SK-N-MC (cell line): Measurements from ENCODE around the gene MED27.
A peak's percentile ranks its signal among the peaks of the same experiment; 100 is the strongest.

Source experiments
- DNase-seq: peaks from one replicate; pipeline ENCODE4 v3.0.0-alpha.2; 2011; ENCODE audit warnings: low read depth, low spot score
- H3K27ac ChIP-seq: fragments of 200-600 bp; sonication (generic); 2 replicates; pipeline ENCODE4 v1.5.1; 2016; ENCODE audit warnings: mixed run types
- H3K36me3 ChIP-seq: fragments of 200-600 bp; sonication (generic); 2 replicates; pipeline ENCODE4 v1.6.1; 2017; ENCODE audit warnings: antibody characterized with exemption, low read length, mixed read lengths; ENCODE audit not compliant: insufficient read depth
- H3K4me3 ChIP-seq: fragments of 200-600 bp; sonication (generic); 2 replicates; pipeline ENCODE4 v1.5.1; 2016
- H3K9ac ChIP-seq: fragments of 200-600 bp; sonication (generic); 2 replicates; pipeline ENCODE4 v1.8.0; 2017; ENCODE audit warnings: mixed run types, mixed read lengths; ENCODE audit not compliant: insufficient read length
- H3K9me3 ChIP-seq: fragments of 200-600 bp; sonication (generic); 2 replicates; pipeline ENCODE4 v1.6.1; 2017; ENCODE audit warnings: low read depth, mild to moderate bottlenecking, antibody characterized with exemption, low read length, moderate library complexity, mixed read lengths
- EZH2 ChIP-seq: fragments of 200-600 bp; sonication (generic); IDR thresholded peaks from one replicate; pipeline ENCODE4 v1.6.1; 2017; ENCODE audit warnings: antibody characterized with exemption
- FOXP2 ChIP-seq: optimal IDR thresholded peaks from 2 replicates; pipeline ENCODE3; 2011; ENCODE audit warnings: mild to moderate bottlenecking, moderate library complexity; ENCODE audit not compliant: insufficient read depth; ENCODE audit errors: extremely low read length, control extremely low read depth
- POLR2AphosphoS5 ChIP-seq: IDR thresholded peaks from 2 replicates; pipeline ENCODE4 v1.6.1; 2012; ENCODE audit warnings: mild to moderate bottlenecking, low read depth, low read length, borderline replicate concordance

The MED27 gene

GRCh38 chr9:131969469-131969989 is 110.1 kb downstream of the MED27 start:
- Histone ChIP-seq H3K9ac (no peak overlapping the region), H3K4me3 (no peak overlapping the region), H3K9me3 (no peaks in the 10 kb centered on the region), H3K27ac (no peak overlapping the region), H3K36me3 (no peaks in the 10 kb centered on the region)
- TF ChIP-seq EZH2 (no peak), POLR2AphosphoS5 (no peak), FOXP2 (no peak)
- no peak for DNase-seq

- H3K27ac ChIP-seq, result no peak overlapping the region
- H3K9me3 ChIP-seq, result no peaks in the 10 kb centered on the region
- no peaks in the 10 kb centered on the region for H3K36me3 ChIP-seq
- DNase-seq, result no peak
- no peak overlapping the region for H3K4me3 ChIP-seq
- no peak for TF ChIP-seq EZH2
- TF ChIP-seq POLR2AphosphoS5, result no peak
- no peak for TF ChIP-seq FOXP2
- H3K9ac ChIP-seq, result no peak overlapping the region
Observed at GRCh38 chr9:131968632-131969031, 111.0 kb downstream of the MED27 start.

- no peak for DNase-seq
- no peak for TF ChIP-seq POLR2AphosphoS5
- no peak for TF ChIP-seq EZH2
- no peak for TF ChIP-seq FOXP2
- no peak overlapping the region for H3K27ac ChIP-seq
- no peak overlapping the region for H3K4me3 ChIP-seq
- H3K36me3 ChIP-seq, result no peaks in the 10 kb centered on the region
- H3K9ac ChIP-seq, result no peak overlapping the region
- no peaks in the 10 kb centered on the region for H3K9me3 ChIP-seq
Observed at GRCh38 chr9:131965841-131966240, 113.8 kb downstream of the MED27 start.

GRCh38 chr9:131965103-131965502 is 114.6 kb downstream of the MED27 start:
- TF ChIP-seq EZH2, result no peak
- no peak for TF ChIP-seq POLR2AphosphoS5
- TF ChIP-seq FOXP2, result no peak
- no peak for DNase-seq
- Histone ChIP-seq H3K4me3 (no peak overlapping the region), H3K27ac (no peak overlapping the region), H3K36me3 (no peaks in the 10 kb centered on the region), H3K9ac (no peak overlapping the region), H3K9me3 (no peaks in the 10 kb centered on the region)

GRCh38 chr9:131963072-131964030 is 116.3 kb downstream of the MED27 start:
- Histone ChIP-seq H3K9ac (no peak overlapping the region), H3K36me3 (no peaks in the 10 kb centered on the region), H3K4me3 (no peak overlapping the region), H3K9me3 (no peaks in the 10 kb centered on the region), H3K27ac (no peak overlapping the region)
- DNase-seq, result peak; percentile 3
- TF ChIP-seq FOXP2, result no peak
- TF ChIP-seq POLR2AphosphoS5, result no peak
- no peak for TF ChIP-seq EZH2

- Histone ChIP-seq H3K36me3 (no peaks in the 10 kb centered on the region), H3K4me3 (no peak overlapping the region), H3K9ac (no peak overlapping the region), H3K9me3 (no peaks in the 10 kb centered on the region), H3K27ac (no peak overlapping the region)
- TF ChIP-seq POLR2AphosphoS5 (no peak), EZH2 (no peak), FOXP2 (no peak)
- no peak for DNase-seq
Observed at GRCh38 chr9:131961496-131961880, 118.2 kb downstream of the MED27 start.

- TF ChIP-seq EZH2, result no peak
- no peak for TF ChIP-seq FOXP2
- Histone ChIP-seq H3K27ac (no peak overlapping the region), H3K36me3 (no peaks in the 10 kb centered on the region), H3K4me3 (no peak overlapping the region), H3K9me3 (no peaks in the 10 kb centered on the region), H3K9ac (no peak overlapping the region)
- DNase-seq, result no peak
Observed at GRCh38 chr9:131960851-131961495, 118.7 kb downstream of the MED27 start.

- H3K4me3 ChIP-seq, result no peak overlapping the region
- H3K36me3 ChIP-seq, result no peaks in the 10 kb centered on the region
- H3K9ac ChIP-seq, result no peak overlapping the region
- TF ChIP-seq FOXP2, result no peak
- no peak for TF ChIP-seq EZH2
- no peak for TF ChIP-seq POLR2AphosphoS5
- H3K27ac ChIP-seq, result no peak overlapping the region
- no peaks in the 10 kb centered on the region for H3K9me3 ChIP-seq
- no peak for DNase-seq
Observed at GRCh38 chr9:131960311-131960710, 119.4 kb downstream of the MED27 start.
